HFFc6 (cell line): ENCODE data around the gene STK38. TPM values are rescaled to one million over a fixed set of nuclear protein-coding genes. Genes with fewer than 3 reads are reported as not detected.

Source experiments
- DNase-seq: peaks from one replicate; pipeline ENCODE4 v3.0.0-alpha.2; 2018
- H3K27ac Mint-ChIP-seq: 2 replicates; pipeline ENCODE4 v1.8.0; 2020; ENCODE audit warnings: mild to moderate bottlenecking, mixed read lengths
- H3K27me3 Mint-ChIP-seq: 2 replicates; pipeline ENCODE4 v1.8.0; 2021; ENCODE audit warnings: mild to moderate bottlenecking, moderate library complexity, mixed read lengths; ENCODE audit not compliant: insufficient read depth
- H3K36me3 Mint-ChIP-seq: 2 replicates; pipeline ENCODE4 v1.8.0; 2021; ENCODE audit warnings: low read depth, mixed read lengths
- H3K4me1 Mint-ChIP-seq: 2 replicates; pipeline ENCODE4 v1.8.0; 2020; ENCODE audit warnings: low read depth, mixed read lengths
- H3K4me3 Mint-ChIP-seq: 2 replicates; pipeline ENCODE4 v1.8.0; 2020; ENCODE audit warnings: mild to moderate bottlenecking, moderate library complexity, mixed read lengths
- H3K9me3 Mint-ChIP-seq: 2 replicates; pipeline ENCODE4 v1.8.0; 2020; ENCODE audit warnings: mild to moderate bottlenecking, mixed read lengths
- total RNA-seq, 6 experiments: library from RNA; stranded (reverse); fragmentation: NEBNext Ultra II Directional; extraction: Animal tissue kit (Norgen Biotek cat#: 25700); gene quantifications; 2 replicates in 1 of 6; 3 replicates in 5 of 6; pipeline ENCODE4 v1.2.3, GENCODE V29; 2021
- TF ChIP-seq, protein P1 (sequence below): fragments of 200-600 bp; sonication (generic); IDR thresholded peaks from 2 replicates; pipeline ENCODE4 v1.5.0; 2021; ENCODE audit warnings: antibody characterized with exemption, mild to moderate bottlenecking

The STK38 gene
- total RNA-seq, 6 experiments from 2014 or later = 37.4 to 44.9 (median 41.9) TPM

- DNase-seq = no peak
- Mint-ChIP-seq H3K4me3 (no peak overlapping the region), H3K9me3 (no peaks in the 10 kb centered on the region), H3K36me3 (peaks cover 5% of the 10 kb centered on the region; the same call in 1 of the 2 replicates), H3K27me3 (peaks cover 6% of the 10 kb centered on the region), H3K27ac (no peak overlapping the region), H3K4me1 (peaks cover 30% of the 10 kb centered on the region)
- TF ChIP-seq, protein P1, sequence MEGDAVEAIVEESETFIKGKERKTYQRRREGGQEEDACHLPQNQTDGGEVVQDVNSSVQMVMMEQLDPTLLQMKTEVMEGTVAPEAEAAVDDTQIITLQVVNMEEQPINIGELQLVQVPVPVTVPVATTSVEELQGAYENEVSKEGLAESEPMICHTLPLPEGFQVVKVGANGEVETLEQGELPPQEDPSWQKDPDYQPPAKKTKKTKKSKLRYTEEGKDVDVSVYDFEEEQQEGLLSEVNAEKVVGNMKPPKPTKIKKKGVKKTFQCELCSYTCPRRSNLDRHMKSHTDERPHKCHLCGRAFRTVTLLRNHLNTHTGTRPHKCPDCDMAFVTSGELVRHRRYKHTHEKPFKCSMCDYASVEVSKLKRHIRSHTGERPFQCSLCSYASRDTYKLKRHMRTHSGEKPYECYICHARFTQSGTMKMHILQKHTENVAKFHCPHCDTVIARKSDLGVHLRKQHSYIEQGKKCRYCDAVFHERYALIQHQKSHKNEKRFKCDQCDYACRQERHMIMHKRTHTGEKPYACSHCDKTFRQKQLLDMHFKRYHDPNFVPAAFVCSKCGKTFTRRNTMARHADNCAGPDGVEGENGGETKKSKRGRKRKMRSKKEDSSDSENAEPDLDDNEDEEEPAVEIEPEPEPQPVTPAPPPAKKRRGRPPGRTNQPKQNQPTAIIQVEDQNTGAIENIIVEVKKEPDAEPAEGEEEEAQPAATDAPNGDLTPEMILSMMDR = no peak
Measured at GRCh38 chr6:36548401-36548743, 1.1 kb upstream of the STK38 start.

GRCh38 chr6:36547646-36548400 is 544 bp upstream of the STK38 start:
- peaks cover 6% of the 10 kb centered on the region for H3K27me3 Mint-ChIP-seq
- peaks cover 5% of the 10 kb centered on the region; the same call in 1 of the 2 replicates for H3K36me3 Mint-ChIP-seq
- peak overlapping the region; percentile 87 for H3K27ac Mint-ChIP-seq
- H3K4me3 Mint-ChIP-seq = peak overlapping the region; percentile 97
- H3K4me1 Mint-ChIP-seq = peaks cover 30% of the 10 kb centered on the region
- DNase-seq = no peak
- no peaks in the 10 kb centered on the region for H3K9me3 Mint-ChIP-seq
- TF ChIP-seq, protein P1 = no peak

- no peaks in the 10 kb centered on the region for H3K9me3 Mint-ChIP-seq
- TF ChIP-seq, protein P1 = no peak
- peak overlapping the region; percentile 97 for H3K4me3 Mint-ChIP-seq
- H3K27ac Mint-ChIP-seq = peak overlapping the region; percentile 87
- H3K36me3 Mint-ChIP-seq = peaks cover 5% of the 10 kb centered on the region; the same call in 1 of the 2 replicates
- peaks cover 6% of the 10 kb centered on the region for H3K27me3 Mint-ChIP-seq
- peaks cover 30% of the 10 kb centered on the region for H3K4me1 Mint-ChIP-seq
- DNase-seq = no peak
Measured at GRCh38 chr6:36546308-36546919, 865 bp downstream of the STK38 start.

- H3K36me3 Mint-ChIP-seq = peaks cover 5% of the 10 kb centered on the region; the same call in 1 of the 2 replicates
- H3K4me3 Mint-ChIP-seq = peak overlapping the region; percentile 97
- peaks cover 30% of the 10 kb centered on the region for H3K4me1 Mint-ChIP-seq
- peaks cover 6% of the 10 kb centered on the region for H3K27me3 Mint-ChIP-seq
- peak overlapping the region; percentile 87 for H3K27ac Mint-ChIP-seq
- no peak for DNase-seq
- TF ChIP-seq, protein P1 = no peak
- H3K9me3 Mint-ChIP-seq = no peaks in the 10 kb centered on the region
Measured at GRCh38 chr6:36545767-36546307, 1.4 kb downstream of the STK38 start.

- peaks cover 6% of the 10 kb centered on the region for H3K27me3 Mint-ChIP-seq
- peaks cover 14% of the 10 kb centered on the region; the same call in 1 of the 2 replicates for H3K36me3 Mint-ChIP-seq
- TF ChIP-seq, protein P1 = no peak
- H3K4me1 Mint-ChIP-seq = peaks cover 35% of the 10 kb centered on the region
- no peaks in the 10 kb centered on the region for H3K9me3 Mint-ChIP-seq
- H3K27ac Mint-ChIP-seq = no peak overlapping the region
- no peak for DNase-seq
- peak overlapping the region; percentile 75 for H3K4me3 Mint-ChIP-seq
Measured at GRCh38 chr6:36544228-36544627, 3.1 kb downstream of the STK38 start.
